ENCODE results near the gene PRSS38.

DNA sequence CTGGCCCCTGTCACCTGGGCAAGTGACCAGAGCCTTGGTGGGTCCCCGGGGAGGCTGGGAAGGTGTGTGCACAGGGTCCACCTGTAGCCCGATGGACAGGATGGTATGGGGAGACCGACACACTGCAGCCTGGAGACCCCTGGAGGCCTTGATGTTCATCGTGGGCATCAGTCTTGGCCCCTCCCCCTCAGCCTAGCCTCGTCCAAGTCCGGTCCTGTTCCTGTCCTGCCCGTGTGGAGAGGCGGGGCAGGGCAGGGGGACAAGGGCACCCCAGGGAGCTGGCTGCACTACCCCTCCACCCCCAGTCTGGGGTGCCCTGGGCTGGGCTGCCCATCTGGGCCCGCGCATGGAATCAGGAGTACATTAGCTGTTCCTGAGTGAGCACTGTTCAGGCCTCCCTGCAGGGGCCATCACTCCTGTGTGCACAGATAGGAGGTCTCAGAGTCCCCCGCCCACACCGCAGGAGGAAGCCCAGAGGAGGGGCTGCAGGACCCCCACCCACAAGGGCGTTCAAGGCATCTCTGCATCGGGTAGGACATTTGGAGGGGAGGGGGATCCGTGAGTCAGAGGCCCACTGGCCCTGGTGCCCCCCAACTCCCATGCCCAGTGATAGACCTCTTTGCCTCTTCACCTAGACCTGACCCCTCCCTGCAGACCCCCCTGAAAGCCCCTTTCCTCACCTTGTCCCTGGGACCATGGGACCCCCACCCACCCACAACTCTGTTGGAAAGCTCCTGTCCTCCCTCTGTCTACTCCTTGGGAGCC is 69.1 kb downstream of the PRSS38 start:
- TF ChIP-seq, protein P1, sequence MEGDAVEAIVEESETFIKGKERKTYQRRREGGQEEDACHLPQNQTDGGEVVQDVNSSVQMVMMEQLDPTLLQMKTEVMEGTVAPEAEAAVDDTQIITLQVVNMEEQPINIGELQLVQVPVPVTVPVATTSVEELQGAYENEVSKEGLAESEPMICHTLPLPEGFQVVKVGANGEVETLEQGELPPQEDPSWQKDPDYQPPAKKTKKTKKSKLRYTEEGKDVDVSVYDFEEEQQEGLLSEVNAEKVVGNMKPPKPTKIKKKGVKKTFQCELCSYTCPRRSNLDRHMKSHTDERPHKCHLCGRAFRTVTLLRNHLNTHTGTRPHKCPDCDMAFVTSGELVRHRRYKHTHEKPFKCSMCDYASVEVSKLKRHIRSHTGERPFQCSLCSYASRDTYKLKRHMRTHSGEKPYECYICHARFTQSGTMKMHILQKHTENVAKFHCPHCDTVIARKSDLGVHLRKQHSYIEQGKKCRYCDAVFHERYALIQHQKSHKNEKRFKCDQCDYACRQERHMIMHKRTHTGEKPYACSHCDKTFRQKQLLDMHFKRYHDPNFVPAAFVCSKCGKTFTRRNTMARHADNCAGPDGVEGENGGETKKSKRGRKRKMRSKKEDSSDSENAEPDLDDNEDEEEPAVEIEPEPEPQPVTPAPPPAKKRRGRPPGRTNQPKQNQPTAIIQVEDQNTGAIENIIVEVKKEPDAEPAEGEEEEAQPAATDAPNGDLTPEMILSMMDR (tag by site-specific recombination; IDR thresholded peaks at IDR 0.05) = no peak
- no peak for TF ChIP-seq ZNF530 (tag by site-specific recombination; IDR thresholded peaks at IDR 0.05; ENCODE audit: low read depth)
- TF ChIP-seq KLF8 (tag by site-specific recombination; IDR thresholded peaks at IDR 0.05) = no peak
- TF ChIP-seq, protein P2, sequence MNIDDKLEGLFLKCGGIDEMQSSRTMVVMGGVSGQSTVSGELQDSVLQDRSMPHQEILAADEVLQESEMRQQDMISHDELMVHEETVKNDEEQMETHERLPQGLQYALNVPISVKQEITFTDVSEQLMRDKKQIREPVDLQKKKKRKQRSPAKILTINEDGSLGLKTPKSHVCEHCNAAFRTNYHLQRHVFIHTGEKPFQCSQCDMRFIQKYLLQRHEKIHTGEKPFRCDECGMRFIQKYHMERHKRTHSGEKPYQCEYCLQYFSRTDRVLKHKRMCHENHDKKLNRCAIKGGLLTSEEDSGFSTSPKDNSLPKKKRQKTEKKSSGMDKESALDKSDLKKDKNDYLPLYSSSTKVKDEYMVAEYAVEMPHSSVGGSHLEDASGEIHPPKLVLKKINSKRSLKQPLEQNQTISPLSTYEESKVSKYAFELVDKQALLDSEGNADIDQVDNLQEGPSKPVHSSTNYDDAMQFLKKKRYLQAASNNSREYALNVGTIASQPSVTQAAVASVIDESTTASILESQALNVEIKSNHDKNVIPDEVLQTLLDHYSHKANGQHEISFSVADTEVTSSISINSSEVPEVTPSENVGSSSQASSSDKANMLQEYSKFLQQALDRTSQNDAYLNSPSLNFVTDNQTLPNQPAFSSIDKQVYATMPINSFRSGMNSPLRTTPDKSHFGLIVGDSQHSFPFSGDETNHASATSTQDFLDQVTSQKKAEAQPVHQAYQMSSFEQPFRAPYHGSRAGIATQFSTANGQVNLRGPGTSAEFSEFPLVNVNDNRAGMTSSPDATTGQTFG (tag by site-specific recombination; IDR thresholded peaks at IDR 0.05; ENCODE audit: borderline replicate concordance) = no peak
- no peak for TF ChIP-seq MEIS1 (CRISPR knock-in tag; IDR thresholded peaks at IDR 0.05; ENCODE audit: borderline replicate concordance)
- TF ChIP-seq ZNF585B (tag by site-specific recombination; IDR thresholded peaks at IDR 0.05) = no peak
- TF ChIP-seq, protein P3, sequence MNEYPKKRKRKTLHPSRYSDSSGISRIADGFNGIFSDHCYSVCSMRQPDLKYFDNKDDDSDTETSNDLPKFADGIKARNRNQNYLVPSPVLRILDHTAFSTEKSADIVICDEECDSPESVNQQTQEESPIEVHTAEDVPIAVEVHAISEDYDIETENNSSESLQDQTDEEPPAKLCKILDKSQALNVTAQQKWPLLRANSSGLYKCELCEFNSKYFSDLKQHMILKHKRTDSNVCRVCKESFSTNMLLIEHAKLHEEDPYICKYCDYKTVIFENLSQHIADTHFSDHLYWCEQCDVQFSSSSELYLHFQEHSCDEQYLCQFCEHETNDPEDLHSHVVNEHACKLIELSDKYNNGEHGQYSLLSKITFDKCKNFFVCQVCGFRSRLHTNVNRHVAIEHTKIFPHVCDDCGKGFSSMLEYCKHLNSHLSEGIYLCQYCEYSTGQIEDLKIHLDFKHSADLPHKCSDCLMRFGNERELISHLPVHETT (tag by site-specific recombination; IDR thresholded peaks at IDR 0.05) = no peak
- TF ChIP-seq HOXC10 (CRISPR knock-in tag; IDR thresholded peaks at IDR 0.05) = no peak
- TF ChIP-seq, protein P4, sequence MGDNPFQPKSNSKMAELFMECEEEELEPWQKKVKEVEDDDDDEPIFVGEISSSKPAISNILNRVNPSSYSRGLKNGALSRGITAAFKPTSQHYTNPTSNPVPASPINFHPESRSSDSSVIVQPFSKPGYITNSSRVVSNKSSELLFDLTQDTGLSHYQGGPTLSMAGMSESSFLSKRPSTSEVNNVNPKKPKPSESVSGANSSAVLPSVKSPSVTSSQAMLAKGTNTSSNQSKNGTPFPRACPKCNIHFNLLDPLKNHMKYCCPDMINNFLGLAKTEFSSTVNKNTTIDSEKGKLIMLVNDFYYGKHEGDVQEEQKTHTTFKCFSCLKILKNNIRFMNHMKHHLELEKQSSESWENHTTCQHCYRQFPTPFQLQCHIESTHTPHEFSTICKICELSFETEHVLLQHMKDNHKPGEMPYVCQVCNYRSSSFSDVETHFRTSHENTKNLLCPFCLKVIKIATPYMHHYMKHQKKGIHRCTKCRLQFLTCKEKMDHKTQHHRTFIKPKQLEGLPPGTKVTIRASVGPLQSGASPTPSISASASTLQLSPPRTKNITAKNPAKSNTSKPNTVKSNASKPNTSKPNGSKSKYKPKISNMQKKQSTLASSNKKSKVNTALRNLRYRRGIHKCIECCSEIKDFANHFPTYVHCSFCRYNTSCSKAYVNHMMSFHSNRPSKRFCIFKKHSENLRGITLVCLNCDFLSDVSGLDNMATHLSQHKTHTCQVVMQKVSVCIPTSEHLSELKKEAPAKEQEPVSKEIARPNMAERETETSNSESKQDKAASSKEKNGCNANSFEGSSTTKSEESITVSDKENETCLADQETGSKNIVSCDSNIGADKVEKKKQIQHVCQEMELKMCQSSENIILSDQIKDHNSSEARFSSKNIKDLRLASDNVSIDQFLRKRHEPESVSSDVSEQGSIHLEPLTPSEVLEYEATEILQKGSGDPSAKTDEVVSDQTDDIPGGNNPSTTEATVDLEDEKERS (tag by site-specific recombination; IDR thresholded peaks at IDR 0.05) = no peak
- no peak for TF ChIP-seq ZNF416 (tag by site-specific recombination; IDR thresholded peaks at IDR 0.05)
